ENCODE results near the gene AMBP. TPM values are rescaled to one million over a fixed set of nuclear protein-coding genes. Genes with fewer than 3 reads are reported as not detected.

AMBP gene
- total and polyA plus RNA-seq, 2 of the 13 experiments (the other 11 are each of a cell fraction or from before 2014, with no cell fraction given) = 1,510 to 2,580 TPM

GRCh38 chr9:114080773-114081440 is 2.8 kb upstream of the AMBP start (continued):
- TF ChIP-seq RERE (CRISPR knock-in tag; IDR thresholded peaks at IDR 0.05; ENCODE audit: low read depth) (peak; percentile 68), PPARG (CRISPR knock-in tag; conservative IDR thresholded peaks at IDR 0.05) (peak; percentile 76; the same call in 1 of the 2 replicates), MIER2 (CRISPR knock-in tag; IDR thresholded peaks at IDR 0.05) (peak; percentile 35; the same call in 1 of the 2 replicates), ZNF335 (CRISPR knock-in tag; IDR thresholded peaks at IDR 0.05) (no peak), KAT7 (CRISPR knock-in tag; IDR thresholded peaks at IDR 0.05; ENCODE audit: borderline replicate concordance) (no peak; the same call in 1 of the 2 replicates), ZBTB43 (CRISPR knock-in tag; conservative IDR thresholded peaks at IDR 0.05) (0 out of 2 replicates have a peak, but pooled peaks have one; percentile 39), CCDC6 (CRISPR knock-in tag; IDR thresholded peaks at IDR 0.05) (0 out of 2 replicates have a peak, but pooled peaks have one; percentile 26), ZNF446 (CRISPR knock-in tag; IDR thresholded peaks at IDR 0.05) (0 out of 2 replicates have a peak, but pooled peaks have one; percentile 46), SETDB1 (CRISPR knock-in tag; IDR thresholded peaks at IDR 0.05; ENCODE audit: borderline replicate concordance) (no peak), NR2F1 (CRISPR knock-in tag; IDR thresholded peaks at IDR 0.05) (peak in 1 of 2 experiments; percentile 31; a peak in 2 of 4 replicates), RBAK (CRISPR knock-in tag; IDR thresholded peaks at IDR 0.05) (no peak), TERF1 (CRISPR knock-in tag; IDR thresholded peaks at IDR 0.05) (no peak), RFXANK (CRISPR knock-in tag; IDR thresholded peaks at IDR 0.05) (0 out of 2 replicates have a peak, but pooled peaks have one; percentile 65), FOXO1 (CRISPR knock-in tag; IDR thresholded peaks at IDR 0.05) (peak; percentile 92), DNMT1 (CRISPR knock-in tag; IDR thresholded peaks at IDR 0.05) (no peak), AHDC1 (CRISPR knock-in tag; IDR thresholded peaks at IDR 0.05; ENCODE audit: borderline replicate concordance) (peak; percentile 86)
